GM12878 (cell line): ENCODE measurements around the gene TNFRSF8. TPM values are rescaled to one million over a fixed set of nuclear protein-coding genes. Genes with fewer than 3 reads are reported as not detected.
A peak's percentile ranks its signal among the peaks of the same experiment; 100 is the strongest.

Experiments
- CBX5 ChIP-seq: sonication (generic); IDR thresholded peaks from 2 replicates; pipeline ENCODE4 v1.6.1; 2016; ENCODE audit warnings: low read depth, moderate library complexity, mild to moderate bottlenecking, inconsistent platforms
- FOXM1 ChIP-seq: IDR thresholded peaks from 2 replicates; pipeline ENCODE4 v1.6.1; 2012; ENCODE audit warnings: low read depth, mild to moderate bottlenecking, inconsistent platforms, low read length, moderate library complexity
- JUND ChIP-seq: IDR thresholded peaks from 2 replicates; pipeline ENCODE4 v1.6.1; 2012; ENCODE audit warnings: low read depth, mild to moderate bottlenecking, low read length, improper control_type of control experiment, moderate library complexity
- LARP7 ChIP-seq: fragments of 450-650 bp; IDR thresholded peaks from 2 replicates; pipeline ENCODE4 v1.6.1; 2017; ENCODE audit warnings: mild to moderate bottlenecking
- MYB ChIP-seq: fragments of 150-350 bp; IDR thresholded peaks from 2 replicates; pipeline ENCODE4 v1.6.1; 2014; ENCODE audit warnings: mild to moderate bottlenecking, low read depth, low read length, borderline replicate concordance
- NFYA ChIP-seq: IDR thresholded peaks from 2 replicates; pipeline ENCODE4 v1.6.1; 2011; ENCODE audit warnings: low read depth, mild to moderate bottlenecking, low read length, improper control_type of control experiment, borderline replicate concordance
- PKNOX1 ChIP-seq: fragments of 450-650 bp; IDR thresholded peaks from 2 replicates; pipeline ENCODE4 v1.6.1; 2016; ENCODE audit warnings: mild to moderate bottlenecking
- POLR2A ChIP-seq: IDR thresholded peaks from 2 replicates; pipeline ENCODE4 v1.6.1; 2011; ENCODE audit warnings: low read depth, mild to moderate bottlenecking, low read length
- POLR2AphosphoS2 ChIP-seq: IDR thresholded peaks from 2 replicates; pipeline ENCODE4 v1.6.1; 2011; ENCODE audit warnings: low read depth, mild to moderate bottlenecking, low read length, improper control_type of control experiment, moderate library complexity
- SMARCA5 ChIP-seq: fragments of 450-650 bp; IDR thresholded peaks from 2 replicates; pipeline ENCODE4 v1.6.1; 2017; ENCODE audit warnings: mild to moderate bottlenecking
- SREBF2 ChIP-seq: IDR thresholded peaks from 2 replicates; pipeline ENCODE4 v1.6.1; 2012; ENCODE audit warnings: mild to moderate bottlenecking, low read length
- SUPT20H ChIP-seq: IDR thresholded peaks from 2 replicates; pipeline ENCODE4 v1.6.1; 2011; ENCODE audit warnings: low read depth, mild to moderate bottlenecking, low read length, moderate library complexity, borderline replicate concordance; ENCODE audit not compliant: control insufficient read depth
- TARDBP ChIP-seq: IDR thresholded peaks from 2 replicates; pipeline ENCODE4 v1.6.1; 2016; ENCODE audit warnings: borderline replicate concordance
- ZBED1 ChIP-seq: IDR thresholded peaks from 2 replicates; pipeline ENCODE4 v1.6.1; 2016; ENCODE audit warnings: borderline replicate concordance
- ZNF207 ChIP-seq: fragments of 450-650 bp; IDR thresholded peaks from 2 replicates; pipeline ENCODE4 v1.6.1; 2014; ENCODE audit warnings: antibody characterized with exemption, mild to moderate bottlenecking, borderline replicate concordance
- ZNF592 ChIP-seq: fragments of 450-650 bp; IDR thresholded peaks from 2 replicates; pipeline ENCODE4 v1.6.1; 2017; ENCODE audit warnings: mild to moderate bottlenecking, moderate library complexity
- ZZZ3 ChIP-seq: IDR thresholded peaks from 2 replicates; pipeline ENCODE4 v1.6.1; 2011; ENCODE audit warnings: low read depth; ENCODE audit not compliant: control insufficient read depth, insufficient read length
- polyA plus RNA-seq, 11 experiments: library from polyadenylated mRNA; depleted of rRNA in 4 of 11; unstranded in 6 of 11; stranded (reverse) in 5 of 11; fragments of >200 nt; fragmentation: Nextera tagmentation in 4 of 11; fragmentation: Illumina TruSeq in 1 of 11; extraction: Ambion mirVana in 4 of 11; extraction: Trizol in 1 of 11; gene quantifications; 1 replicate in 1 of 11; 2 replicates in 10 of 11; pipeline versions ENCODE4 v1.2.1 to v1.2.3, GENCODE V29; 2011 to 2016; ENCODE audit warnings: inconsistent platforms in 2 of 11, missing spikeins in 2 of 11, low read depth in 1 of 11
- total RNA-seq, 4 experiments: library from RNA; depleted of rRNA in 3 of 4; stranded (reverse); fragments of >200 nt in 3 of 4; fragmentation: Illumina TruSeq in 1 of 4; extraction: Trizol in 1 of 4; gene quantifications; 2 replicates each; pipeline versions ENCODE4 v1.2.1 to v1.2.3, GENCODE V29; 2013 to 2021
- TF ChIP-seq, protein P1 (sequence below): fragments of 450-650 bp; IDR thresholded peaks from 2 replicates; pipeline ENCODE4 v1.6.1; 2016; ENCODE audit warnings: mild to moderate bottlenecking, moderate library complexity, borderline replicate concordance

TNFRSF8 gene
- total and polyA plus RNA-seq, 10 of the 15 experiments (the other 5 are each of a cell fraction or from before 2014, with no cell fraction given) = 9.8 to 114 (median 58.8) TPM

DNA sequence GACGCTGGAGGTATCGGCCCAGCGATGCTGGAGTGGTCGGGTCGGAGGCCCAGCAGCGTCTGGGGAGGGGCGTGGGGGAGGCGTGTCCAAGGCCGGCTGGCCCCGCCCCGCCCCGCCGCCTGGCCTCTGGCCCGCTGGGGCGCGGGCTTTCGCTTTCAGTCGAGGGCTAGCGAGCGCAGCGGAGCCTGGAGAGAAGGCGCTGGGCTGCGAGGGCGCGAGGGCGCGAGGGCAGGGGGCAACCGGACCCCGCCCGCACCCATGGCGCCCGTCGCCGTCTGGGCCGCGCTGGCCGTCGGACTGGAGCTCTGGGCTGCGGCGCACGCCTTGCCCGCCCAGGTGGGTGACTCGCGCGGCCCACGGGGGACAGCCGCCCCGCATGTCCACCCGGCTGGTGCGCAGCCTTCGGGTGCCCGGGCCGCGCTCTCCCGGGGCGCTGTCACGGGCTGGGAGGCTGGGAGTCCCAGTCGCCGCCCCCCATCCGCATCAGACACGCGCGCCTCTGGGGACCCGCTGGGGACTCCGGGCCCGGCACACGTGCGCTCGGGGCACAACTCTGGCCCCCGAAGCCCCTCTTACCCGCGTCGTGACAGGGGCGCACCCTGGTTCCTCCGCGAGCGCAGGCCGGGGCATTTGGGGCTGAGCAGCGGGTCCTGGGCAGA, 103.9 kb downstream of the TNFRSF8 start, which contains the start of gene TNFRSF1B (continued):
- TF ChIP-seq ZZZ3 = no peak
- peak; percentile 83 for TF ChIP-seq POLR2AphosphoS2
- no peak for TF ChIP-seq FOXM1
- TF ChIP-seq, protein P1, sequence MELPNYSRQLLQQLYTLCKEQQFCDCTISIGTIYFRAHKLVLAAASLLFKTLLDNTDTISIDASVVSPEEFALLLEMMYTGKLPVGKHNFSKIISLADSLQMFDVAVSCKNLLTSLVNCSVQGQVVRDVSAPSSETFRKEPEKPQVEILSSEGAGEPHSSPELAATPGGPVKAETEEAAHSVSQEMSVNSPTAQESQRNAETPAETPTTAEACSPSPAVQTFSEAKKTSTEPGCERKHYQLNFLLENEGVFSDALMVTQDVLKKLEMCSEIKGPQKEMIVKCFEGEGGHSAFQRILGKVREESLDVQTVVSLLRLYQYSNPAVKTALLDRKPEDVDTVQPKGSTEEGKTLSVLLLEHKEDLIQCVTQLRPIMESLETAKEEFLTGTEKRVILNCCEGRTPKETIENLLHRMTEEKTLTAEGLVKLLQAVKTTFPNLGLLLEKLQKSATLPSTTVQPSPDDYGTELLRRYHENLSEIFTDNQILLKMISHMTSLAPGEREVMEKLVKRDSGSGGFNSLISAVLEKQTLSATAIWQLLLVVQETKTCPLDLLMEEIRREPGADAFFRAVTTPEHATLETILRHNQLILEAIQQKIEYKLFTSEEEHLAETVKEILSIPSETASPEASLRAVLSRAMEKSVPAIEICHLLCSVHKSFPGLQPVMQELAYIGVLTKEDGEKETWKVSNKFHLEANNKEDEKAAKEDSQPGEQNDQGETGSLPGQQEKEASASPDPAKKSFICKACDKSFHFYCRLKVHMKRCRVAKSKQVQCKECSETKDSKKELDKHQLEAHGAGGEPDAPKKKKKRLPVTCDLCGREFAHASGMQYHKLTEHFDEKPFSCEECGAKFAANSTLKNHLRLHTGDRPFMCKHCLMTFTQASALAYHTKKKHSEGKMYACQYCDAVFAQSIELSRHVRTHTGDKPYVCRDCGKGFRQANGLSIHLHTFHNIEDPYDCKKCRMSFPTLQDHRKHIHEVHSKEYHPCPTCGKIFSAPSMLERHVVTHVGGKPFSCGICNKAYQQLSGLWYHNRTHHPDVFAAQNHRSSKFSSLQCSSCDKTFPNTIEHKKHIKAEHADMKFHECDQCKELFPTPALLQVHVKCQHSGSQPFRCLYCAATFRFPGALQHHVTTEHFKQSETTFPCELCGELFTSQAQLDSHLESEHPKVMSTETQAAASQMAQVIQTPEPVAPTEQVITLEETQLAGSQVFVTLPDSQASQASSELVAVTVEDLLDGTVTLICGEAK = no peak
- TF ChIP-seq ZNF207 = peak; percentile 87
- TF ChIP-seq SMARCA5 = peak; percentile 95
- TF ChIP-seq LARP7 = peak; percentile 100
- no peak for TF ChIP-seq MYB
- no peak for TF ChIP-seq TARDBP
- TF ChIP-seq PKNOX1 = no peak
- no peak for TF ChIP-seq SREBF2
- TF ChIP-seq NFYA = no peak
- no peak for TF ChIP-seq ZNF592
- TF ChIP-seq JUND = no peak
- TF ChIP-seq ZBED1 = no peak
- peak; percentile 98 for TF ChIP-seq POLR2A
- no peak for TF ChIP-seq CBX5
- TF ChIP-seq SUPT20H = no peak
